Esophagus squamous epithelium (tissue), 5 donors: ENCODE measurements around the gene ARHGEF3. TPM values are rescaled to one million over a fixed set of nuclear protein-coding genes. Genes with fewer than 3 reads are reported as not detected.

Experiments
- DNase-seq: peaks from one replicate; lab custom pipeline; 2025; lab: John Stamatoyannopoulos, UW
- H3K27ac ChIP-seq, 4 donors: fragments of 200-600 bp; sonication (generic); one replicate each; pipeline ENCODE4 v1.5.1; 2016 to 2019; ENCODE audit warnings: mild to moderate bottlenecking in 1 of 4
- H3K27me3 ChIP-seq, 4 donors: fragments of 200-600 bp; sonication (generic); 1 replicate in 3 of 4; 2 replicates in 1 of 4; pipeline versions ENCODE4 v1.5.1 to v1.6.0; 2017 to 2021; ENCODE audit warnings: antibody characterized with exemption in 1 of 4
- H3K36me3 ChIP-seq, 3 donors: fragments of 200-600 bp; sonication (generic); one replicate each; pipeline ENCODE4 v1.5.1; 2016 to 2019
- H3K4me1 ChIP-seq, 3 donors: fragments of 200-600 bp; sonication (generic); one replicate each; pipeline ENCODE4 v1.5.1; 2017 to 2019
- H3K4me3 ChIP-seq, 4 donors: fragments of 200-600 bp; sonication (generic); 1 replicate in 3 of 4; 2 replicates in 1 of 4; pipeline ENCODE4 v1.5.1; 2016 to 2019; ENCODE audit warnings: mild to moderate bottlenecking in 2 of 4, moderate library complexity in 1 of 4
- H3K9me3 ChIP-seq, 3 donors: fragments of 200-600 bp; sonication (generic); one replicate each; pipeline ENCODE4 v1.5.1; 2016 to 2019
- CTCF ChIP-seq, 6 experiments: fragments of 450-650 bp in 4 of 6; fragments of 200-600 bp in 2 of 6; sonication (generic) in 2 of 6; IDR thresholded peaks; one replicate each; pipeline ENCODE4 v1.5.1; 2016 to 2019; ENCODE audit warnings: antibody characterized with exemption in 6 of 6, mild to moderate bottlenecking in 4 of 6, moderate library complexity in 4 of 6
- POLR2A ChIP-seq, 4 donors: fragments of 450-650 bp; IDR thresholded peaks; one replicate each; pipeline ENCODE4 v1.6.1; 2017; ENCODE audit warnings: antibody characterized with exemption in 4 of 4, mild to moderate bottlenecking in 4 of 4, moderate library complexity in 3 of 4
- WGBS, 2 donors: methylation state at CpG; one replicate each; pipeline ENCODE4 v1.1.5; 2018; 5-methylcytosine and 5-hydroxymethylcytosine counted together
- intact Hi-C: fragments of 100-400 bp; cut with DNase I; formaldehyde crosslinking; loops from one replicate; pipeline ENCODE4 v1.15.0; 2022
- total RNA-seq, 4 donors: library from RNA; depleted of rRNA; stranded (reverse); fragments of >200 nt; gene quantifications; one replicate each; pipeline ENCODE4 v1.1.0, GENCODE V29; 2016
- donor health status: DM: yes; HTN: yes; CAD: no.

Gene ARHGEF3
- total RNA-seq, 4 donors from 2014 or later, result 20.6 to 26.3 (median 24.7) TPM

DNA sequence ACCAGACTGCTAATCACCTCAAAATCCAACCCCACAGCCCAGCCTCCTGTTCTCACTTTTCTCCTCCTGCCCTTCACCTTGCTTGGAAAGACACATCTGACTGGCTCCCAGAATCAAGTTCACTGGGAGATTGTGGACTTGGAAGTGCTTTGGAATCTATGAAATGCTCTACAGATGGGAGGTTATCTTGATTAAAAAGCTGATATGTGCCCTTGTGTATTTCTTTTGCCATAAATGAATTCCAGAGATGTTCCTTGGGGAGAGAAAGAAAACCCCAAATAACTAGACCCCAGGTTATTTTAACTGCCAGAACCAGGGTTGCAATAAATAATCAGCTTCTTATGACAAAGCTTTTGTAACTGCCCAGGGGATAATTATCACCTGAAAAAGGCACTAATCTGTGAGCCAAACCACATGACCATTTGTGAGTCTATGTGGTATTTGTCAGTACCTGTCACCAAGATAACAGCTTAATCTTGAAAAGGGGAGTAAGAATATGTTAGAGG is 21.7 kb upstream of the ARHGEF3 start:
- intact Hi-C loops, result no loop called here
- no peak for DNase-seq
- peaks cover 8 to 83% (median 31%) of the 10 kb centered on the region in 3 donors for H3K4me1 ChIP-seq

DNA sequence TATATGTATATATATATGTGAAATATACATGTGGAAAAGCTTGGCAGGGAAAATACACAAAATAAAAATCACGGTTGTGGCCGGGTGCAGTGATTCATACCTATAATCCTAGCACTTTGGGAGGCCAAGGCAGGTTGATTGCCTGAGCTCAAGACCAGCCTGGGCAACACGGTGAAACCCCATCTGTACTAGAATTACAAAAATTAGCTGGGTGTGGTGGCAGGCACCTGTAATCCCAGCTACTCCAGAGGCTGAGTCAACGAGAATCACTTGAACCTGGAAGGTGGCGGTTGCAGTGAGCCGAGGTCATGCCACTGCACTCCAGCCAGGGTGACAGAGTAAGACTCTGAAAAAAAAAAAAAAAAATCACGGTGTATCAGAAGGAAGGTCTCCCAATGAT is 20.8 kb upstream of the ARHGEF3 start:
- intact Hi-C loops, result no loop called here
- WGBS, 2 donors, result 29 to 67% methylated on average over 5 to 7 of the region's 7 CpGs
- no peak for DNase-seq

More for the DNA sequence above, 21.7 kb upstream of the ARHGEF3 start:
- H3K27me3 ChIP-seq, result no peaks in the 10 kb centered on the region
- TF ChIP-seq POLR2A (IDR thresholded peaks at IDR 0.05) (no peak), CTCF (IDR thresholded peaks at IDR 0.05) (no peak)
- no peaks in the 10 kb centered on the region for H3K9me3 ChIP-seq
- H3K4me3 ChIP-seq, result no peak overlapping the region
- no peaks in the 10 kb centered on the region for H3K36me3 ChIP-seq
- H3K27ac ChIP-seq, result peak overlapping the region in 3 of 4 donors; percentile 33 to 63 (median 45)

DNA sequence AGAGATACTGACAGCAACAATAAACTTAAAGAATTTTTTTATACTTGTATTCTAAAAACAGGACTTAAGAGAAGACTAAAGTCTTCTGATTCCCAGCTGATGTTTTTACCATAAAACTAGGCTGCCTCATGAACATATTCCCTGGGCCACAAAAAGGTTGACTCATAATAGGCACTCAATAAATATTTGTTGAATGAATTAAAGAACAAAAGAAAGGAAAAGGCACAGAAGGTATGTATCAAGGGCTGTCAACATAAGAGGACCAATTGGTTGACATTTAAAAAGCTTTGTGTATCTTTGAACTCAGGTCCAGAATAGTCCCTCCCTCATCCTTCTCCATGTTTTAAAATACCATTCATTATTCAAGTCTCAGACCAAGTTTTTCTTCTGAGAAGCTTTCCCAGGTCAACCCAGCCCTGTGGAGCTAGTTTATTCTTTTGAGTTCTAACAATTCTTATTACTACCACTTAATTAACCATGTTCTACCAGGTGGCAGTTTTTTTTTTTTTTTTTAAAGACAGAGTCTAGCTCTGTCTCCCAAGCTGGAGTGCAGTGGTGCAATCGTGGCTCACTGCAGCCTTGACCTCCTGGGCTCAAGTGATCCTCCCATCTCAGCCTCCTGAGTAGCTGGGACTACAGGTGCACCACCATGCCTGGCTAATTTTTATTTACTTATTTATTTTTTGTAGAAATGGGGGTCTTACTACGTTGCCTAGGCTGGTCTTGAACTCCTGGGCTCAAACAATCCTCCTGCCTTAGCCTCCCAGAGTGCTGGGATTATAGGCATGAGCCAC is 17.5 kb upstream of the ARHGEF3 start:
- 90 to 98% methylated on average over 2 of the region's 2 CpGs for WGBS, 2 donors
- no peak overlapping the region for H3K4me3 ChIP-seq
- no peaks in the 10 kb centered on the region for H3K36me3 ChIP-seq
- H3K27me3 ChIP-seq, result no peaks in the 10 kb centered on the region
- intact Hi-C loops, result no loop called here
- no peaks in the 10 kb centered on the region for H3K9me3 ChIP-seq
- H3K4me1 ChIP-seq, result peaks cover 8 to 52% (median 22%) of the 10 kb centered on the region in 3 donors
- TF ChIP-seq POLR2A (IDR thresholded peaks at IDR 0.05), result no peak
- TF ChIP-seq CTCF (IDR thresholded peaks at IDR 0.05), result no peak
- no peak overlapping the region for H3K27ac ChIP-seq
- no peak for DNase-seq

More for the DNA sequence above, 20.8 kb upstream of the ARHGEF3 start:
- Histone ChIP-seq H3K4me1 (peaks cover 8 to 83% (median 31%) of the 10 kb centered on the region in 3 donors), H3K4me3 (no peak overlapping the region), H3K27ac (peak overlapping the region in 3 of 4 donors; percentile 33 to 63 (median 45)), H3K27me3 (no peaks in the 10 kb centered on the region), H3K36me3 (no peaks in the 10 kb centered on the region), H3K9me3 (no peaks in the 10 kb centered on the region)
- TF ChIP-seq CTCF (IDR thresholded peaks at IDR 0.05), result no peak
- no peak for TF ChIP-seq POLR2A (IDR thresholded peaks at IDR 0.05)

DNA sequence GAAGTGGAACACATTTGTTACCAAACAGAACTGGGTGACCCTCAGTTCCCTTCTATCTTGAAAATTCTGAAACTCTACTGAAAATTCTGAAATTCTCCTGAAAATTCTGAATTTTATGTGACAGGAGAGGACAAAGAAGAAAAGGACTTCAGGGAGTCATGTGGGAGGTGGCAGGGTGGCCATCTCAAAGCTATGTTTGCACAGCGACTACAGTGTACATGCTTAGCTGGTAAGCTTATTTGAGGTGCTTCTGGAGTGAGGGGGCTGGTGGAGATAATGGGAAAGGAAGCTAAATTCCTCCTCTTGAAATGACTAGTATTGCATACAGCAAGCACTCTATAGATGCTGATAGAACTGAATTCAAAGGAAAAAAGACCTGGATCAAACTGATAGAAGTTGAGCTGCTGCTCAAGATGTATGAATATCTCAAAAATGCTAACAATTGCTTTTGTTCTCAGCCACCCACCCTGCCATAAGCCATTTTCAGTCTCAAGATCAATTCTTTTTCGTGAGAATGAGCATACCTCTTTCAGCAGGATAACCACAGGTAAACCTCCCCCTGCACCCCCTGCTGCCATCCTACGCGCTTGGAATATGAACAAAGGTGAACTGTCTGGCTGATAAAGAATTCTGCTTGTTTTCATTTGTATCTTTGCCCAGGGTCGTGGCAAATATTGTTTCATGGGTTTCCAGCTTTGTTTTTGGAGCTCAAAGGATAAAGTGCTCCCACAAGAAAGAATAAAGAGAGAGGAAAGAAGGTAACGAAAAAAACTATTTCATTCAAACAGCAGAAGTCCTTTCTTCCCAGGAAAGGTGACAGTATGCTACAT is 16.6 kb upstream of the ARHGEF3 start:
- DNase-seq, result no peak
- Histone ChIP-seq H3K27me3 (no peaks in the 10 kb centered on the region), H3K4me3 (no peak overlapping the region), H3K4me1 (peaks cover 10 to 52% (median 19%) of the 10 kb centered on the region in 3 donors), H3K9me3 (no peaks in the 10 kb centered on the region), H3K27ac (no peak overlapping the region), H3K36me3 (no peaks in the 10 kb centered on the region)
- WGBS, 2 donors, result 56 to 65% methylated on average over 6 of the region's 6 CpGs
- intact Hi-C loops, result no loop called here
- TF ChIP-seq POLR2A (IDR thresholded peaks at IDR 0.05), result no peak
- TF ChIP-seq CTCF (IDR thresholded peaks at IDR 0.05), result no peak
